Medulla oblongata (tissue), 1 donor: ENCODE measurements around the gene CDH13.
A peak's percentile ranks its signal among the peaks of the same experiment; 100 is the strongest.

Experiments
- DNase-seq: peaks from one replicate; pipeline ENCODE4 v3.0.0-alpha.2; 2015; ENCODE audit errors: extremely low spot score

The CDH13 gene

DNA sequence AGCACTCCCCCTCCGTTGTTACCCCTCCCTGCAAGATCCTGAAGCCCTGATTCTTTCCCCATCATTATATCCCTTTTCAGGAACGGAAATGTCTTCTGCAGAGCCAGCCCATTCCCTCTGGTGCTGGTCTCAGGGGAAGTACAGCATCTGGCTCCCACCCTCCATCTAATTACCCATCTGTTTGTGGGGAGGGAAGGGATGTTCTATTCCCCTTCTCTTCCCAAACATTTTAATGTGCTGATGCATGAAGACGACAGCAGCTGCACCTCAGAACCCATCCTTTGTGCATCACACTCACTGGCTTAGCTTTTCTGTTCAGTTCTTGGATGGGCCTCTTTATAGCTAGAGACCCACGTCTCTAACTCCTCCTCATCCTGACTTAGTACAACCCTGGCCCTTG, 367.2 kb downstream of the CDH13 start:
- no peak for DNase-seq

DNA sequence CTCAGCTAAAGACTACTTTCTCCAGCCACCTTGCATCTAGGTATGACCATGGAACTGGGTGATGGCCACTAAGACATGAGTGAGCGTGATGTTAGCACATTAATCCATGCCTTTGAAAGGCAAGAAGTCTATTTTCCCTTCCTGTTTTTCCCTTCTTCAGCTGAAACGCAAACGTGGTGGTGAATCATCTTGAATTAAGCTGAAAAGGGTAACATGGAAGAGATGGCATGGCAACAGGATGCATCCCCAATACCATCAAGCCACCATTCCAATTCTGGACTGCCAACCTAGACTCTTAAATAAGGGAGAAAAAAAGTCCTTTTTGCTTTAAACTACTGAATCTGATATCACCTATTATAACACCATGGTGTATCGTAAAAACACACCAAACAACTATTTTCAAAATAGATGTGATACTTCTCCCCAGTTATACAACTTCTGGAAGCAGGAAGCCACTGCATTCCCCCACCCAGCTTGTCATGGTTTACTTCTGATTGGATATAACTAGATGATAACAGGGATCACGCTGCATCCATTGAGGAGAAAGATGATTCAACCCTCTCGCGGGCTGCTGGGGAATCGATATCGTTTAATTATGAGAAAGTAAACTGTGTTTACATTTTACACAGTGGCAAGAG, 368.6 kb downstream of the CDH13 start:
- no peak for DNase-seq

DNA sequence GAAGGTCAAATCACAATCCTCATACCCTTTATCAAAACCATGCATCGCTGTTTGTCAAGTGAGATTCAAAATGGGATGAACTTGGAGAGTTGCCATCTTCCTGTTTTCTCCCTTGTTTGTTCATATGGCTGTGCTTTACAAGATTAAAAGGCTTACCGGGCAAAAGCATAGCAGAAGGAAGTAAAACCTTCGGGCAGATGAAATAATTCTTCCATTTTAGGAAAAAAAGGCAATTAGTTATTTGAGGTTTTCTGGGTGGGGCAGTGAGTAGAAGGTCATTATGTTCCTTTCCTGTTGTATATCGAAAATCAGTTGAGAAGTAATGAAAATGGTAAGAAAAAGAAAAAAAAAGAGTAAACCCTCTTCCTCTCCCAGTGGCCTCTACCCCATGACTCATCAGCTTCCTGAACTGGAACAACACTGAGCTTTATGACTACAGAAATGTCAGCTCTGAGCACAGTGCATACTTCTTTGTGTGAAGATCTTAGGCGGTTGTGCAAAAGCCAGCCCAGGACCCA, 369.2 kb downstream of the CDH13 start:
- DNase-seq, result peak; percentile 8

DNA sequence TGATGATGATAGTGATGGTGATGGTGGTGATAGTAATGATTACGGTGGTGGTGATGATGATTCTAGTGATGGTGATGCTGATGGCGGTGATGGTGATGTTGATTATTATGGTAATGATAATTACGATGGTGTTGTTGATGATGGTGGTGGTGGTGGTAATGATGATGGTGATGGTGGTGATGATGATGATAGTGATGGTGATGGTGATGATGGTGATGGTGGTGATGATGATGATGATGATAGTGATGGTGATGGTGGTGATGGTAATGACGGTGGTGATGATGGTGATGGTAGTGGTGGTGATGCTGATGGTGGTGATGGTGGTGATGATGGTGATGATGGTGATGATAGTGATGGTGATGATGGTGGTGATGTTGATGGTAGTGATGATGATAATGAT, 370.0 kb downstream of the CDH13 start:
- no peak for DNase-seq

DNA sequence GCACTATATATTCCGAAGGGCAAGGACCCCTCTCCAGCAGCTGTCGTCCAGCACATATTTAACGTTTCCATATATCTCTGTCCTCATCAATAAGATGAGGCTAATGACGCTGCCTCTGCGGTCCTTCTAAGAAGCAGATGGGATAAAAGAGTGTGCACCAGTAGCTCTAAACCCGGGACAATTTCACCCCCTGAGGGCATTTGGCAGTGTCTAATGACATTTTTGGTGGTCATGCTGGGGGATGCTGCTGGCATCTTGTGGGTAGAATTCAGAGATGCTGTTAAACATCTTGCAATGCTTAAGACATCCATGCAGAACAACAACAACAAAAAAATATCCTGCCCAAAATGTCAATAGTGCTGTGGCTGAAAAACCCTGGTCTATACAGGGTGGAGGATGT, 372.9 kb downstream of the CDH13 start:
- DNase-seq, result no peak

DNA sequence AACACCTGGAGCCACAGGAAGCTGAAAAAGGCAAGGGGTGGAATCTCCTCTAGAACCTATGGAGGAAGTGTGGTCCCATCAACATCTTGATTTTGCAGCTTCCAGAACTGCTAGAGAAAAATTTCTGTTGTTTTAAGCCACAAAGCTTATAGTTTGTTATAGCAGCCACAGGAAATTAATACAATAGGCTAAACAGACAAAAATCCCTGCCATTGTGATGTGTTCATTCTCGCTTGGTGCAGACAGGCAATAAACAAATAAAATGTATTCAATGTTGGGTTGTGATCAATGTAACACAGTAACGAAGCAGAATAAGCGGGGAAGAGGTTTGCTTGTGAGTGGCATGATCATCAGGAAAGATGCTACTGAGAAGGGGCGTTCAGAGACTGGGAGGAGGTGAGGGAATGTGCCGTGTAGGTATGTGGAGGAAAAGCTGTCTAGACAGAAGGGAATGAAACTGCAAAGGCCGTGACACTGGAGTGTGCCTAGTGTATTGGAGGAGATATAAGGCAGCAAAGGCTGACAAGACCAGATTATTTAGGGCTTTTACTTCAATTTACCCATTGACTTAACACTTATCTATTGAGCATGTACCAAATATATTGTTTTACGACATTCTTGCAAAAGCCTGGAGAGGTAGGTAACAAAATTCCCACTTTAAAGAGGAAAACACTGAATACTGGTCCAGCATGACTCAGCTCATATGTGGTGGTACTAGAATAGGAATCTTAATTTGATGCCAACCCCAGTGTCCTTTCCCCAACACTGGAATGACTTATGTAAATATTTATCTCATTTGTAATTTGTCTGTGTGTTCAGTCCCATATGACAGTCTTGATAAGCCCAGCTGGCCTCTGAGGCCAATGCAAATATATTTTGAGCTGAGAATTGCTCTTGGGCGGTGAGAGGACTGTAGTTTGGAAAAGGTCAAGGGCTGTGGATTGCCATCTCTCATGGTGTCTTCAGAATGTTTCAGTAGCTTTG, 375.9 kb downstream of the CDH13 start:
- no peak for DNase-seq

DNA sequence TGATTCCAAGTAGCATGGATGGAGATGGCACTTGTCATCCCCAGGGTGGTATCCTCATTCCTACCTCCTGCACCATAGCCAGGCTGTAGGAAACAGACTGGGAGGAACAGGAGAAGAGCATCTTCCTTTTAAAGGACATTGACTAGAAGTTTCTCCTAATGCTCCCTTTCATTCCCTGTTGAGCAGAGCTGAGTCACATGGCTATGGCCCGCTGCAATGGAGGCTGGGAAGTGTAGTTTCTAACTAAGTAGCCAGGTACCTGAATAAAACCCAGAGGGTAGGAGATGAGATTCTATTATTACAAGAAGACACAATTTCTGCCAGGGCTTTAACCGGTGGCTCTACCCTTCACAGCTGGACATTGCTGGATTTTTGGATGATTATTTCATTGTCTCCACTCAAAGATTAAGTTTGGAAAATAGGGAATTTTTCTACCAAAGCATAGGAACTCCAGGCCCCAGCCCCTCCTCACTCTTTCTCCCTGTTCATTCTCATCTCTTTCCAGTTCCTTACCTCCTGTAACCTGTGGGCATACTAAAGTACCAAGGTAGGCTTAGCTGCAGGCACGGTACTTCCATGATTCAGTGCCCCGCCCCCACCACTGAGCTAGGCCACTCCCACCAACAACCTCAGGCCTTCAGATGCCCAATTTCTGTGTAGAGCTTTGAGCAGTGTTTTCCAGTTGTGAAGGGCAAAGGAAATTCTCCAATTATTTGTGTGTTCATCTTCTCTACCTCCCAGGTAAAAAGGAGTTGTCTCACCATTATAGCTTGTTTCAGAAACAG, 378.3 kb downstream of the CDH13 start:
- DNase-seq, result no peak

DNA sequence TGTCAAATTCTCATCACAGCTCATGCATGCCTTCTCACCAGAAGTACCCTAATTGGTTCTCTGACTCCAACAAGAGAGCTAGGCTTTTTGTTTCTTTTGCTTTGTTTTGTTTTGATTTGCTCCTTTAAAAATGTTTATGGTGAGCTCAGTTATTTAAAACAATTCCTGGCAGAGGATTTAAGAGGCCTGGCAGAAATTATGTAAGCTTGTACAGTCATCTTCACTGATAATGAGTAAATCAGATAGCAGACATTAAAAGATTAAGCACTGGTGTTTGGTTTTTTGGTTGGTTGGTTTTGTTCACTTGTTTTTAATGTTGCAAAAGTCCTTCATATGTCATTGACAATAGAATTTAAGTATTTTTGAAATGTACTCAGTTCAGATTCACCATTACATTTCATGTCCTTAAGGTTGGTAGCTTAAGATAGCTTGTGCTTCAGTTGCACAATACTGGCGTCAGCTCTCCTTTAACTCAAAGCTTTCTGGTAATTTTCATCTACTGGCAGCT, 378.9 kb downstream of the CDH13 start:
- DNase-seq, result no peak

DNA sequence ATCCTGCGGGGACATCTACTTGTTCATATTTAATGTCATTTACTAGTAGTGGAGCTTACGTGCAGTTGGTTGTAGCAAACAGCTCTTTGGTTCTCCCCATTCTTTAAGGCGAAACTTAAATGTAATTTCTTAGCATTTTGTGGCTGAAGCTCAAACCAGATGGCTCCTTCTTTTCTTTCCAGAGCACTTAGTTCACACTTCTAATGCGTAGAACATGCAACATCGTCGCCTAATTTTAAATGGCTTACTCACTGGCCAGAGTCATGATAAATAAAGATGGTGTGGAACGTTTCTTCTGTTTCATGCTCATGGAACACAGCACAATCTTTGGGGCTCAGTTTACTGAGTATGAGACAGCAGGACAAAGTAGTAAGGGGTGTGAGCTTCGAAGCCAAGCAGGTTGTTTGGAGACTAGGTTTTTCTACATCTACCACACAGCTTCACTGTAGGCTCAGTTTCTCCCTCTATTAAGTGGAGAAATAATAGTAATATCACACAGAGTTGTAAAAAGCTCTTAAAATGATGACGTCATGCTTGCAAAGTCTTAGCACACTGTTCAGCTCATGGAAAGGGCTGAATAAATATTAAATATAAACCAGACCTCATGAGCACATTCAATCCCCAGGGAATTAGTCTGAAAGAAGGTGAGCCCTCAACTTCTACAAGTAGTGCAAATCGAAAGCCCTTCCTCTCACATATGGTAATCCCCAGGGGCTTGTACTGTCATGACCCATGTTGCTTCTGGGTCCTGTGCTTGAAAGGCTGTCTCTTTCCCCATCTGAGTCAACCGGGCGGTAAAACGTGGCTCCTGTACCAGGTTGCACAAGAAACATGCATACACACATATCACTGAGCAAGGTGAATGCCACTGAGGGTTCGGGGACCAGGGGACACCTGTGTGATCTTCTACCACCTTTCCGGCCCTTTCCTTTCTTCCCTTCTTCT, 384.3 kb downstream of the CDH13 start:
- DNase-seq, result no peak

DNA sequence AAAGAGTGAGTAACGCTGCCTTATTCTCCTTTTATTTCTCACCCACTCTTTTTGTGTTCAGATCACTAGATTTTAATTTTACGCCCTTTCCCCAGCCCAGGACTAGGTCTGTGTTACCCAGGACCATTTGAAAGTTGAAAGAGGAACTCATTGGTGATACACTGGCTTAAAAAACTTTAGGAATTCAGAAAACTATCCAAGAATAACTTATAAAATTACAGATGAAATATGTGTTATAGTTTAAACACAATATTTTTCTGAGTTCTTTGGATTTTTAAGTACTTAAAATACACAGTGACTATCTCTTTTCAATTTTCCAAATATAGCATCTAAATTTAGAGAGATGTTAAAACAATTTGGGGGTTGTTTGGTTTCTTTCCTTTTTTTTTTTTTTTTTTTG, 385.2 kb downstream of the CDH13 start:
- no peak for DNase-seq

DNA sequence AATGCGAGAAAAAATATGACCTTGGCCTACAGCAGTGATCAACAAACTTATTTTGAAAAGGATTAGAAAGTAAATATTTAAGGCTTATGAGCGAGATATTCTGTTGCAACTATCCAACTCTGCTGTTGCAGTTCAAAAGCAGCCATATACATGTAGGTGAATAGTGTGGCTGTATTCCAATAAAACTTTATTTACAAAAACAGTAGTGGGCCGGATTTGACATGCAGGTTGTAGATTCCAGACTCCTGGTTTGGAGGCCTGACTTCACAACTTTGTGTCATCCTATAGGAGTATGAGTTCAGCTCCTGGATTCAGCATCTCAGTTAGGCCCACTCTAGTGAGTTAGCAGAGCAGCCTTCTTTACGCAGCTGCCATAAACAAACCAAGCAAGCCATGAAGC, 386.3 kb downstream of the CDH13 start:
- DNase-seq, result no peak

DNA sequence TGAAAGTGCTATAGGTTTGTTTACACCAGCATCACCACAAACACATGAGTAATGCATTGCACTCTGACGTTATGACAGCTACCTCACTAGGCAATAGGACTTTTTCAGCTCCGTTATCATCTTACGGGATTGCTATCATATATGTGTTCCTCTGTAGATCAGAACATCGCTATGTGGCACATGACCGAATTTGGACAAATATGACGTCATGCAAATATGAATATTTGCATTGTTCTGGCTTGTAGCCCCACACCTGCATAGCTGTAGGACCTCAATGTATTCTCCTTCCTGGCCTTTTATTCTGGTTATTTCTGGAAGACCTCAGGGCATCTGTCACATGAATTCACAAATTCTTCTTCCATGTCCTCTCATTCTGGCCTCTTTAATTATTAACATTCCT, 393.2 kb downstream of the CDH13 start:
- no peak for DNase-seq

DNA sequence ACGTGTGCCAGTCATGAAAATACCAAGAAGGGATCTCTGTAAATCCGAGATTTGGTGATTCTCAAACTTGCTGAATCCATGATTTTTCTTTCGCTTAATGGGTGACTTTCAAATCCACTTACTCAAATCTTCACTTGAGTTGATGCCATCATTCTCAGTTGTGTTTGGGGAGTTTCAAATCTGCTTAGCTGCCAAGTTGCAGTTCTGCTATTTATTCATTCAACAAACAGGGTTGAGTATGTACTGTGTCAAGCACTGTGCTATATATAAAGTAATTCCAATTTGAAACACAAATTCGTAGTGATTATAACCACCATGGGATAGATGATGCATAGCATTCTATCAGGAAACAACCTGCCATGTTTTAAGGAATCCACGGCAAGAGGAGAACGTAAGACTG, 394.3 kb downstream of the CDH13 start:
- no peak for DNase-seq

DNA sequence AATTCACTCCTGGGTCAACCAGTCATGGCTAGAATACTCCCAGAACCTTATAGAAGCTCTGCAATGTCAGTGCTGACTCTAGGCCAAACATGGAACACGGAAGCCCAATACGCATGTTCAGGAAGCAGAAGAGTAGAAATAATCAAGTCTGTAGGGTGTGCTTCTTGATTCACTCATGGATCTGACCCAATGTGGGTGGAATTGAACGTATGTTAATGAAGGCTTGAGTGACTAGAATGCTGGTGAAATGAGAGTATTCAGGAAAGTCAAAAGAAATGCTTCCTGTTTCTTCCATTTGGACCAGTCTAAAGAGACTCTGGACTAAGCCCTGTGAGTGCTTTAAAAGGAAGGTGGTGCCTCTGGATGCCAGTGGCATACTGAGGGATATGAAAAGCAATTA, 395.0 kb downstream of the CDH13 start:
- no peak for DNase-seq

DNA sequence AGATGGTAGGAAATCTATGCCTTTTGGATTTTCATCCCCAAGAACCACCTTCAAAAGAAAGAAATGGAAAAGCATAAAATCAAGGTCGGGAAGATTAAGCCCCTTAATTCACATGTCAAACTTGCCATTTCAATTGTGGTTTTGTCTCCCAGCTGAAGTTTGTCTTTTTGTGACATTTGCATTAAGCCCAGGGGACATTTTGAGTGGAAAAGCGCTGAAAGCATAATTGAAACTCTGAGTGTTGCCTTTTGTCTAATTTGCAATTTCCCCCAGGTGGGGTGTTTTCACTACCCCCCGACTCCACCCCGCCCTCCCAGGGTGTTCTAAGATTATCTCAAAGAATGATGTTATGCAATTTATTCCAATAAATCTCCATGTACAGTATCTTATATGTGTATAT, 396.2 kb downstream of the CDH13 start:
- no peak for DNase-seq

DNA sequence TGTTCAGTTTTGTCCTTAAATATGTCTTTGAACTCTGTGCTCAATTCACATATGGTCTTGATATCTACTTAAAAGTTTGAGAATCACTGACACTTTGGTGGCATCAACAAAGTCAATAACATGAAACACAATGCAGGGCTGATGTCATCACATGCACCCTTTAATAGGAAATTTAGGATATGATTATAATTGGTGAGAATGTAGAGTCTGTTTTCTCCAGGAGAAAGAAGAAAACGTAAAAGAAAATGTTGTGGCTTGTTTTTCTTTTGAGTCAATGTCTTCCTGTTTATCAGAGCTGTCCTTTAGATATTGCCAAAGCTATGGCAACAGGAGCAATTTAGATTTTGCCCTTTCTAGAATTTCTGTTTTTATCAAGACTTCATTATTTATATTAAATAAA, 396.9 kb downstream of the CDH13 start:
- DNase-seq, result no peak

DNA sequence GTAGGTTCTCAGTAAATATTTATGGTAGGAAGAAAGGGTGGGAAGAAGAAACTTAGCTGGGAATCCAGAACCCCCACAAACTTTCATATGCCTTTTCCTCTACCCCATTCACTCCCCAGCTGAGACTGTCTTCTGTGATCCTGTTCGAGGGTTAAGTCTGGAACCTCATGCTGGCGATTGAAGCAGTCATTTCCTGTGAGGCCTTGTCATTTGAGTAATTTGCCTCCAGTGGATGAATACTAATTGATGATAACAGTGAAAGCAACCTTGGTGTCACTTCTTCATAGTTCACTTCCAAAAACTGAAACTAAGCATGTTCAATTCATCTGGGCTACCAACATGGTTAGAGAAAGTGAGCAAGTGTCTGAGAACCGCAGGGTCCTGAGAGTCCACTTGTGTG, 401.2 kb downstream of the CDH13 start:
- no peak for DNase-seq

DNA sequence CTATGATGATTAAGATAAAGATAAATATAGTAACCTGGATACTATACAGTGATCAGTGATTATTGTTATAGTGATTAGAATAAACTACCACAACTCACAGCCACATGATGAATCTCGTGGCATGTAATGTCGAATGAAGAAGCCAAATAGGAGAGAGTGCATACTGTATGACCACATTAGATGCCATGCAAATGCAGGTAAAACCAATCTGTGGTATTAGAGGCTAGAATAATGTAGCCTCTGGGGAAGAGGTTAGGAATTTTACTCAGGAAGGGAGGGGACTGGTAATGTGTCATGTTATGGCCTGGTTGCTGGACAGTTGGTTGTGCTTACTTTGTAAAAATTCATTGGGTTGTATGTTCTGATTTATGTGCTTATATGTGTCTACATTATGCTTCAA, 402.7 kb downstream of the CDH13 start:
- DNase-seq, result no peak

DNA sequence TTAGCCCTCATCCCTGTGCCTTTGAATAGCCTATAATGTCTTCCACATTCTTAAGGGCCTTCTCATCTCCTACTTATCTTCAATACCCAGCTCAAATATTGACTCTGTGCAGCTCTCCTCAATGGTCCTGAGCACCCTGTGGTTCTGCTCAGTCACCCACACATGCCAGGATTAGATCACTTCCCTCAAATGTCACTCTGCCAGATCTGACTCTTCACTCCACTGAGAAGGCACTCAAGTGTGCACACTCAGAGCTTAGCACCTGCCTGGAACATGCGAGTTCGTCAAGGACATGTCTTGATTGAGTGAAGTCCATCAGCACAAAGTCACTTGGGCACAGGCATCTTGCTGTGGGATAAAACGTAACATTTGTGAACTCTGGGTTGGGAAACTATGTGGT, 404.8 kb downstream of the CDH13 start:
- DNase-seq, result no peak

DNA sequence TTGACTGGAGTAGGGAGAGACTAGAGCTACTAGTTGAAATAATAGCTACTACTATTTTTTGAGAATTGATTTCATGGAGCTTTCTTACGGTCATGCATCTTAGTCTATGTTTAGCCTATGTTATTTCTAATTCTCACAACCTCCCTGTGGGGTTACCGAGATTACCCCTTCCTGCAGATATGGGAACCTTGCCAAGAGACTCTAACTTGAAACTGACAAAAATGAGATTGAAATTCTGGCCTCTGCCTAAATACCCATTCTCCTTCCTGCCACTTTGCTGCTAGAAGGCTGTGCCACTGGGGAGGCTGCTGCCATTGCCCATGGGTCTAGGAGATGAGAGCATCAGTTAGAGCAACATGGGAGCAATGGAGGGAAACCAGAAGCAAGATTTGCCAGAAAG, 410.3 kb downstream of the CDH13 start:
- DNase-seq, result no peak

DNA sequence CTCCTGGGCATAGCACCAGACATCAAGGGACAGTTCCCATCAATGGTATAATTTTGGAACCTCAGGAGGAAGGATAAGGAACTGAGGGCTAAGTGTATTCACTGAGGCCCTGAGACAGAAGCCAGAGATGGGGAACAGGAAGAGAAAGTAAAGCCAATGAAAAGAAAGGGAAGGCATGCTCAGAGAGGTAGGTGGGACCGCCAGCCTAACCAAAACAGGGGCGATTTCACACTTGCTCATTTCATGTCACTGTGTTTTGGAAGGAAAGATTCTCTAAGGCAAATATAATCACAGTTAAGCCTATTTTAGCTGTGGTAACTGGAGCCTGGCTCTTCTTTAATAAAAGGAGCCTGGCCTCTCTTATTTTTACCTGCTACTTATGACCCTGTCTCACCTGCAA, 411.1 kb downstream of the CDH13 start:
- DNase-seq, result no peak
